Subcutaneous abdominal adipose tissue (tissue), 5 donors: ENCODE measurements around the gene C1orf87.

Experiments used
- H3K27ac ChIP-seq: one replicate; pipeline ENCODE4 v1.7.0; 2013; ENCODE audit warnings: low read depth, mild to moderate bottlenecking, inconsistent platforms, low read length, moderate library complexity
- H3K27me3 ChIP-seq, 5 donors: one replicate each; pipeline ENCODE4 v1.7.0; 2013; ENCODE audit warnings: low read length in 5 of 5, inconsistent platforms in 1 of 5; ENCODE audit not compliant: control insufficient read depth in 5 of 5, insufficient read depth in 4 of 5
- H3K36me3 ChIP-seq, 5 donors: one replicate each; pipeline ENCODE4 v1.7.0; 2013; ENCODE audit warnings: low read length in 5 of 5; ENCODE audit not compliant: control insufficient read depth in 5 of 5, insufficient read depth in 5 of 5
- H3K4me1 ChIP-seq, 5 donors: one replicate each; pipeline ENCODE4 v1.7.0; 2013; ENCODE audit warnings: low read length in 5 of 5, mild to moderate bottlenecking in 3 of 5, moderate library complexity in 1 of 5; ENCODE audit not compliant: control insufficient read depth in 5 of 5, insufficient read depth in 5 of 5
- H3K4me3 ChIP-seq, 5 donors: one replicate each; pipeline ENCODE4 v1.7.0; 2013; ENCODE audit warnings: low read length in 5 of 5, low read depth in 1 of 5
- H3K9ac ChIP-seq, 5 donors: one replicate each; pipeline ENCODE4 v1.7.0; 2013; ENCODE audit warnings: low read length in 5 of 5, mild to moderate bottlenecking in 4 of 5, moderate library complexity in 3 of 5
- H3K9me3 ChIP-seq, 5 donors: one replicate each; pipeline ENCODE4 v1.7.0; 2013; ENCODE audit warnings: low read length in 5 of 5; ENCODE audit not compliant: control insufficient read depth in 5 of 5
- donor health status: healthy.
- donor health status: healthy.
- donor health status: healthy.
- donor health status: healthy.
- donor health status: healthy.

Gene C1orf87

DNA sequence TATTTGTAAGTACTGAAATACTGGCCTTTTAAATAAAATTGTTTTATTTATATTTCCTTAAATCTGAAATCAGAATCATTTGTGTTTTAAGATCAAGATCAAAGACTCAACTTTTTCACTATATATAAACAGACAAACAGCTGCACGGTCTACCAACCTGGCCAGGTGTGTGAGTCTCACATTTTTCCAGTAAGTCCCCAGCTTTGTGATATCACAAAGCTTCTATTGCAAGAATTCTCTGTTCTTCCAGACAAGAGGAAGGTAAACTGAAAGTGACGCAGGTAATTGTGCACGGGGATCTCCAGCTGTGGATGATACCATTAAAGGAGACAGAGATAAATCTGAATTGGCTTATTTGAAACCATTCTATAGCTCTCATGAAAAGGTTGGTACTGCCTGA, 105.8 kb downstream of the C1orf87 start:
- H3K4me1 ChIP-seq, result peaks cover 0 to 6% (median 5%) of the 10 kb centered on the region in 5 donors
- no peak overlapping the region for H3K9ac ChIP-seq
- H3K4me3 ChIP-seq, result no peak overlapping the region
- H3K36me3 ChIP-seq, result no peaks in the 10 kb centered on the region
- H3K27ac ChIP-seq, result no peak overlapping the region
- no peaks in the 10 kb centered on the region for H3K9me3 ChIP-seq
- H3K27me3 ChIP-seq, result peaks cover 0 to 3% (median 0%) of the 10 kb centered on the region in 5 donors

DNA sequence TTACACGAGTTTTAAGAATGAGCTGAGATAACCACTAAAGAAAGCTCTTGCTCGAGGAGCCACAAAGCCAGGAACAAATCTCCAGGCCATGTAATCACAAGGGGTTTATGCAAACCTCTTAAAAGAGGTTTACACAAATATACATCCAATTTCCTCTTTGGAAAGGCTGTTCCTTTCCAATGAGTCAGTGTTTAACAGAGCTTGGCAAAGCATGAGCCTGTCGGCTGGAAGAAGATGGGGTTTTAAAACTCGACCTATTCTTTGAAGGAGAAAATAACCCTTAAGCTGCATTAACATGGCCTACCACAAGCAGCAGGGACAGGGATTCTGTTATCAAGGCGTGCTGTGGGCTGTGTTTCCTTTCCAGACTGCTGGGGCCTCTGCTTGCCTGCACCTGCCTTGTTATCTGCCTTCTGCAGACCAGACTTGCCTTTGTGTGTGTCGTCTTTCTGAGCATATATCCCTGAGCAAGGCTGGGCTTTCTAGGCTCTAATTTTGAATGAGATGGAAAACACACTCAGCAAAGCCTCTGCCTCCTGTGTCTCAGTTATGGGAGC, 106.4 kb downstream of the C1orf87 start:
- no peak overlapping the region for H3K9ac ChIP-seq
- H3K27me3 ChIP-seq, result peaks cover 0 to under 1% (median 0%) of the 10 kb centered on the region in 5 donors
- H3K4me1 ChIP-seq, result peaks cover 0 to 6% (median 5%) of the 10 kb centered on the region in 5 donors
- H3K27ac ChIP-seq, result no peak overlapping the region
- no peaks in the 10 kb centered on the region for H3K36me3 ChIP-seq
- H3K4me3 ChIP-seq, result no peak overlapping the region
- H3K9me3 ChIP-seq, result no peaks in the 10 kb centered on the region

DNA sequence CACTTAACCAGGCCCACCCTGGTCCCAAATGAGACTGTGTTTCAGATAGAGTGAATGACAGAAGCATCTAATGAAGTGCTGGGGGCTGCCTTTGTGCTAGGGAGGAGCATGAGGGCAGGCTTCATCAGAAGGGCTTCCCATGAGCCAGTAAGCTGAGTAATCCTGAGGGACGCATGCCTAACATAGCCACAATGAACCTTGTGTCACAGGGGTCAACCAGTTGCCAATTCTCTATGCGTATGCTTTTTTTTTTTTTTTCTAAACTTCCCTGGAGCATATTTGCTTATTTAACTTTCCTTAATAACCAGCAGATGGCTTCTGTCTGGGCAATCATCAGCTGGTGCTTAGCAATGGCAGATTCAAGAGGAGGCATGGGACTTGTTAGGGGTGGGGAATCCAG, 121.5 kb downstream of the C1orf87 start:
- no peak overlapping the region for H3K27ac ChIP-seq
- no peak overlapping the region for H3K9ac ChIP-seq
- H3K36me3 ChIP-seq, result no peaks in the 10 kb centered on the region
- H3K27me3 ChIP-seq, result peaks cover 0 to 3% (median 0%) of the 10 kb centered on the region in 5 donors
- no peak overlapping the region for H3K4me3 ChIP-seq
- no peaks in the 10 kb centered on the region for H3K9me3 ChIP-seq
- peaks cover 0 to 2% (median 0%) of the 10 kb centered on the region in 5 donors for H3K4me1 ChIP-seq

DNA sequence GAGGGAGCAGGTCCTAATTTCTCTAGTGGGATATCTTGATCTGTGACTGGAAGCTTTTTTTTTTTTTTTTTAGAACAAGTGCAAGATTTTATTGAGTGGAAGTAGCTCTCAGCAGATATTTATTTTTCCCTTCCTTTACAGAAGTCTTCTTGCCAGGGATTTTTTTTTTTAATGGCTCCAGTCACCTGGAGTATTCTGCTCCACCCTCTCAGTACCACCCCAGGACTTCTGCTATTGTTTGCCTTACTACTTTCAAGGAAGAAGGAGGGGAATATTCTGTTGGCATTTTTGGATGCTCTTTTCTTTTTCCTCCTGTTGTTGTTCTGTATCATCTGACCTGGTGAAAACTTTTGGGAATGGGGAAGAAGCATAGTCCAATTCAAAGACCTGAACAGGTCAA, 123.9 kb downstream of the C1orf87 start:
- Histone ChIP-seq H3K27ac (no peak overlapping the region), H3K27me3 (peaks cover 0 to 3% (median 0%) of the 10 kb centered on the region in 5 donors), H3K9ac (no peak overlapping the region), H3K9me3 (no peaks in the 10 kb centered on the region), H3K4me3 (no peak overlapping the region), H3K36me3 (no peaks in the 10 kb centered on the region), H3K4me1 (peaks cover 0 to 3% (median 0%) of the 10 kb centered on the region in 5 donors)

DNA sequence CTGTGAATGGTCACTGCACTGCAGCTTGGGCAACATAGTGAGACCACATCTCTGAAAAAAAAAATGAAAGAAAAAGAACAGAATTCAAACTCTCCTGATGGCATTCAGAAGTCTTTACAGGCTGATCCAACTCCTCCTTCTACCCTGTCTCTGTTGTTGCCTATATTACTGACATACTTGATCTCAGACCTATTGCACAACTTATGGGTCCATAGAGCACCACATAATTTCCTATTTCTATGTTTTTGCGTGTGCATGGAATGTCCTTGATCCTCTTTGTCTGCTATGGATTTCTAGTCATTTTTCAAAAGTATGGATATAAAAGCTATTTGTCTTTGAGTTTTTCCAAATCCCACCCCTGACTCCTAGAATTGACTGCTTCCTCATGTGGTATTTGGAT, 124.6 kb downstream of the C1orf87 start:
- Histone ChIP-seq H3K27ac (no peak overlapping the region), H3K9ac (peak overlapping the region in 1 of 5 donors; percentile 3), H3K4me3 (no peak overlapping the region), H3K27me3 (peaks cover 0 to 3% (median 0%) of the 10 kb centered on the region in 5 donors), H3K4me1 (peaks cover 0 to 3% (median 0%) of the 10 kb centered on the region in 5 donors), H3K9me3 (no peaks in the 10 kb centered on the region), H3K36me3 (no peaks in the 10 kb centered on the region)

DNA sequence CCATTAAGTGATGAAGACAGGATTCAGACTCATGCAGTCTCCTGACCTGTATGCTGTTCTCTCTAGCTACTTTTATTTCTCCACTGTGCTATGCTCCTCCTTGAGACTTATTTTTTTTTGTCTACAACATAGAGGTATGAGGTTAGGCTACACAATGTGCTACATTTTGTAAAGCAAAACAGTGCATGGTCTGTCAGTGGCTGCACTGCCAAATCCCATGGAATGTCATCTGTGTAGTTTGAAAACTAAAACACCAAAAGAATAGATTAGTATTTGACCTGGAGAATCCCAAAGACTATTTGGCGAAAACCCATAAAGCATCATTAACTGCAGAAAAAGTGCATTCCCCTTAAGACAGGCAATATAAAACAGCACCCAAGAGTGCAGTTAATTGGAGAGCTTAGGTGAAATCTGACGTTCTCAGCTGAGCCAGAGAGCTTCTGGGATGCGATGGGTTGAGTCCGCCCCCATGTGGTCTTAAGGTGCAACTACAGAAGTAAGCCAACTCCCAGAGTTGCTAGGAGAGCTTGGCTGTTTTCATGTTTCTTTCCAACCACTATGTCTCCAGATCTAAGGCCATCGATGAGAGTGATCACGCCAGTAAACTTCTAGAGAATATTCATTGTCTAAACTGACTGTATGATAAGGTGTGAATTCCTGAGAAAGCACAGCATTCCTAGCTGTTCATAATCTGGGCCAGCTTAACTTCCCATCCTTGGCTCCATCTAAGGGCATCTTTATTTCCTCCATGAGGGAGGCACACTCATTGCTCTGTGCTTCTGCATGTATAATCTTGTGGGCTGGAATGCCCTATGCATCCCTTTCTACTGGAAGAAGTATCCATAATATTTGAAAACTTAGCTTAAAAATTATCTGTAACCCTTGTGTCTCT, 126.3 kb downstream of the C1orf87 start:
- Histone ChIP-seq H3K4me1 (peaks cover 0 to 3% (median 0%) of the 10 kb centered on the region in 5 donors), H3K27ac (no peak overlapping the region), H3K9ac (no peak overlapping the region), H3K4me3 (no peak overlapping the region), H3K27me3 (no peaks in the 10 kb centered on the region), H3K36me3 (no peaks in the 10 kb centered on the region), H3K9me3 (no peaks in the 10 kb centered on the region)

DNA sequence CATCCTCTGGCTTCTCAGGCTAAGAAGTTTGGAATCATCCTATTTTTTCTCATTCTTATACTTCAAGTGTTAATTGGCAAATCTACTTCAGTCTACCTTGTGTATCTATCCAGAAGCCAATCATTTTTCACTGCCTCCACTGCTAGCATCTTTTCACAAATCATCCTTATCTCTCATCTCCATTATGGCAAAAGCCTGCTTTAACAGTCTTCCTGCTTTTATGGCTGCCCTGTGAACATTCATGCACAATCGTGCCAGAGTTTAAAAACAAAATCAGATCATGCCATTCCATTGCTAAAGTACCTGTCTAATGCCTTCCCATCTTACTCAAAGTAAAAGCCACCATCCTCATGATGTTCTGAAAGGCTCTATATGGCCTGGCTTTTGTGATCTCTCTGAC, 127.8 kb downstream of the C1orf87 start:
- Histone ChIP-seq H3K9ac (no peak overlapping the region), H3K9me3 (no peaks in the 10 kb centered on the region), H3K27me3 (no peaks in the 10 kb centered on the region), H3K4me3 (no peak overlapping the region), H3K36me3 (no peaks in the 10 kb centered on the region), H3K4me1 (peaks cover 0 to 3% (median 0%) of the 10 kb centered on the region in 5 donors), H3K27ac (no peak overlapping the region)
